H9 (cell line): Measurements from ENCODE around the gene PAQR9. TPM values are rescaled to one million over a fixed set of nuclear protein-coding genes. Genes with fewer than 3 reads are reported as not detected.
A peak's percentile ranks its signal among the peaks of the same experiment; 100 is the strongest.

Experiments used
- DNase-seq: peaks from one replicate; pipeline ENCODE4 v3.0.0-alpha.2; 2017
- H2AFZ ChIP-seq: one replicate; pipeline ENCODE4 v1.6.1; 2013; ENCODE audit warnings: mild to moderate bottlenecking, low read length, control low read depth, moderate library complexity
- H2AK5ac ChIP-seq: 2 replicates; pipeline ENCODE4 v1.6.1; 2013; ENCODE audit warnings: low read length, control low read depth, mixed read lengths; ENCODE audit not compliant: insufficient read length
- H2BK120ac ChIP-seq: one replicate; pipeline ENCODE4 v1.6.1; 2013; ENCODE audit warnings: low read depth, mild to moderate bottlenecking, low read length, control low read depth, inconsistent platforms; ENCODE audit not compliant: poor library complexity, severe bottlenecking
- H2BK12ac ChIP-seq: 2 replicates; pipeline ENCODE4 v1.6.1; 2013; ENCODE audit warnings: low read length, control low read depth, mixed read lengths, low read depth; ENCODE audit not compliant: insufficient read length
- H2BK15ac ChIP-seq: 2 replicates; pipeline ENCODE4 v1.6.1; 2013; ENCODE audit warnings: low read depth, low read length, control low read depth
- H2BK20ac ChIP-seq: one replicate; pipeline ENCODE4 v1.6.1; 2013; ENCODE audit warnings: low read depth, mild to moderate bottlenecking, low read length, control low read depth, inconsistent platforms; ENCODE audit not compliant: poor library complexity, severe bottlenecking
- H2BK5ac ChIP-seq: 2 replicates; pipeline ENCODE4 v1.6.1; 2013; ENCODE audit warnings: low read length, control low read depth, mixed read lengths; ENCODE audit not compliant: insufficient read length
- H3K14ac ChIP-seq: 2 replicates; pipeline ENCODE4 v1.6.1; 2013; ENCODE audit warnings: low read length, control low read depth; ENCODE audit not compliant: insufficient read depth
- H3K18ac ChIP-seq: 2 replicates; pipeline ENCODE4 v1.6.1; 2013; ENCODE audit warnings: low read depth, mild to moderate bottlenecking, mixed read lengths, low read length, control low read depth; ENCODE audit not compliant: insufficient read length
- H3K23ac ChIP-seq: 2 replicates; pipeline ENCODE4 v1.6.1; 2013; ENCODE audit warnings: low read length, control low read depth, mixed read lengths, low read depth; ENCODE audit not compliant: insufficient read length
- H3K23me2 ChIP-seq: 2 replicates; pipeline ENCODE4 v1.6.1; 2013; ENCODE audit warnings: low read depth, mild to moderate bottlenecking, mixed read lengths, low read length, control low read depth; ENCODE audit not compliant: insufficient read length, poor library complexity, severe bottlenecking
- H3K27ac ChIP-seq: 2 replicates; pipeline ENCODE4 v1.5.1; 2013; ENCODE audit warnings: low read length, control low read depth, mixed read lengths, low read depth; ENCODE audit not compliant: insufficient read length
- H3K27me3 ChIP-seq: 2 replicates; pipeline ENCODE4 v1.6.1; 2013; ENCODE audit warnings: low read length, control low read depth, inconsistent platforms; ENCODE audit not compliant: insufficient read depth
- H3K4ac ChIP-seq: 2 replicates; pipeline ENCODE4 v1.6.1; 2013; ENCODE audit warnings: low read depth, mild to moderate bottlenecking, control low read depth, inconsistent platforms, low read length, moderate library complexity
- H3K4me1 ChIP-seq: 2 replicates; pipeline ENCODE4 v1.6.1; 2013; ENCODE audit warnings: low read length, control low read depth, inconsistent platforms; ENCODE audit not compliant: insufficient read depth
- H3K4me2 ChIP-seq: 2 replicates; pipeline ENCODE4 v1.6.1; 2013; ENCODE audit warnings: low read length, control low read depth, mixed read lengths; ENCODE audit not compliant: insufficient read length, insufficient read depth
- H3K56ac ChIP-seq: 2 replicates; pipeline ENCODE4 v1.6.1; 2013; ENCODE audit warnings: low read depth, mild to moderate bottlenecking, mixed read lengths, low read length, control low read depth; ENCODE audit not compliant: insufficient read length
- H3K79me1 ChIP-seq: 2 replicates; pipeline ENCODE4 v1.6.1; 2013; ENCODE audit warnings: low read depth, mild to moderate bottlenecking, moderate library complexity, low read length, control low read depth, inconsistent platforms; ENCODE audit not compliant: insufficient read depth, poor library complexity, severe bottlenecking
- H3K79me2 ChIP-seq: 2 replicates; pipeline ENCODE4 v1.6.1; 2013; ENCODE audit warnings: low read length, control low read depth, inconsistent platforms; ENCODE audit not compliant: insufficient read depth
- H3K9ac ChIP-seq: 2 replicates; pipeline ENCODE4 v1.6.1; 2013; ENCODE audit warnings: low read length, control low read depth, mixed read lengths; ENCODE audit not compliant: insufficient read length; ENCODE audit errors: extremely low read depth
- H3K9me3 ChIP-seq: one replicate; pipeline ENCODE4 v1.6.1; 2013; ENCODE audit warnings: low read depth, low read length, inconsistent platforms; ENCODE audit not compliant: control insufficient read depth
- H3T11ph ChIP-seq: one replicate; pipeline ENCODE4 v1.6.1; 2013; ENCODE audit warnings: mild to moderate bottlenecking, low read length, control low read depth, inconsistent platforms
- H4K20me1 ChIP-seq: one replicate; pipeline ENCODE4 v1.6.1; 2013; ENCODE audit not compliant: control insufficient read depth, insufficient read length, insufficient read depth
- H4K5ac ChIP-seq: 2 replicates; pipeline ENCODE4 v1.6.1; 2013; ENCODE audit warnings: low read depth, mild to moderate bottlenecking, mixed read lengths, low read length, control low read depth; ENCODE audit not compliant: insufficient read length
- H4K8ac ChIP-seq: replicated peaks from 2 replicates; pipeline ENCODE4 v1.6.1; 2013; ENCODE audit warnings: low read length, control low read depth, mixed read lengths, low read depth; ENCODE audit not compliant: insufficient read length
- H4K91ac ChIP-seq: 2 replicates; pipeline ENCODE4 v1.6.1; 2013; ENCODE audit warnings: low read depth, mild to moderate bottlenecking, moderate library complexity, mixed read lengths, low read length, control low read depth; ENCODE audit not compliant: insufficient read length
- H3K27ac Mint-ChIP-seq, 3 experiments: 2 replicates in 2 of 3; 3 replicates in 1 of 3; pipeline ENCODE4 v1.8.0; 2020 to 2021; ENCODE audit warnings: mixed read lengths in 3 of 3, mild to moderate bottlenecking in 1 of 3, moderate library complexity in 1 of 3
- H3K27me3 Mint-ChIP-seq: 2 replicates; pipeline ENCODE4 v1.8.0; 2021; ENCODE audit warnings: low read depth, mild to moderate bottlenecking, moderate library complexity, mixed read lengths
- H3K36me3 Mint-ChIP-seq, 3 experiments: 2 replicates in 2 of 3; 3 replicates in 1 of 3; pipeline ENCODE4 v1.8.0; 2020 to 2021; ENCODE audit warnings: low read depth in 3 of 3, mixed read lengths in 3 of 3; ENCODE audit not compliant: insufficient read depth in 1 of 3
- H3K4me1 Mint-ChIP-seq, 2 experiments: 2 replicates each; pipeline ENCODE4 v1.8.0; 2020; ENCODE audit warnings: mixed read lengths in 2 of 2
- H3K4me3 Mint-ChIP-seq, 2 experiments: 2 replicates in 1 of 2; 3 replicates in 1 of 2; pipeline ENCODE4 v1.8.0; 2020 to 2021; ENCODE audit warnings: mild to moderate bottlenecking in 2 of 2, mixed read lengths in 2 of 2, moderate library complexity in 1 of 2
- H3K9me3 Mint-ChIP-seq, 2 experiments: 2 replicates in 1 of 2; 3 replicates in 1 of 2; pipeline ENCODE4 v1.8.0; 2020; ENCODE audit warnings: mild to moderate bottlenecking in 2 of 2, mixed read lengths in 2 of 2, moderate library complexity in 1 of 2
- CTCF ChIP-seq: fragments of 200-600 bp; sonication (generic); conservative IDR thresholded peaks from 3 replicates; pipeline ENCODE4 v1.8.0; 2021; ENCODE audit warnings: antibody characterized with exemption, mild to moderate bottlenecking
- WGBS: extraction: QIAGEN DNeasy Blood & Tissue Kit; methylation state at CpG from one replicate; pipeline ENCODE4 v1.1.7; 2013; ENCODE audit warnings: missing lambda C conversion rate, low lambda C conversion rate, mixed read lengths; ENCODE audit not compliant: insufficient read length; ENCODE audit errors: extremely low coverage; 5-methylcytosine and 5-hydroxymethylcytosine counted together
- total RNA-seq: library from RNA; stranded (reverse); gene quantifications from 2 replicates; pipeline ENCODE4 v1.2.1, GENCODE V29; 2021

Gene PAQR9
- total RNA-seq, 1 experiment from 2014 or later, result 2.3 TPM

- Histone ChIP-seq H3K27ac (peak overlapping the region; percentile 91), H3K27me3 (no peaks in the 10 kb centered on the region), H4K8ac (no peak overlapping the region), H2BK120ac (no peak overlapping the region), H4K5ac (peak overlapping the region; percentile 13), H3K79me1 (no peaks in the 10 kb centered on the region), H2BK20ac (no peak overlapping the region), H4K91ac (no peak overlapping the region), H3K4me2 (peak overlapping the region; percentile 98), H4K20me1 (no peaks in the 10 kb centered on the region), H2AFZ (peak overlapping the region; percentile 74), H3T11ph (no peak overlapping the region), H3K9me3 (no peaks in the 10 kb centered on the region), H3K56ac (no peak overlapping the region), H3K9ac (peak overlapping the region; percentile 81), H2AK5ac (no peak overlapping the region), H3K23ac (no peak overlapping the region), H3K14ac (peak overlapping the region; percentile 62; the same call in 1 of the 2 replicates), H2BK5ac (peak overlapping the region; percentile 4), H3K79me2 (peaks cover 29% of the 10 kb centered on the region; the same call in 1 of the 2 replicates), H2BK12ac (no peak overlapping the region), H3K4me1 (no peaks in the 10 kb centered on the region), H3K18ac (peak overlapping the region; percentile 71), H3K23me2 (peaks cover 14% of the 10 kb centered on the region), H3K4ac (no peak overlapping the region), H2BK15ac (no peak overlapping the region)
- WGBS, result no CpG with 5 or more reads among the region's 15 CpGs
- Mint-ChIP-seq H3K4me1 (peaks cover 21 to 25% of the 10 kb centered on the region in 2 experiments), H3K9me3 (no peaks in the 10 kb centered on the region), H3K27ac (peak overlapping the region; percentile 98 to 99 (median 99)), H3K27me3 (no peaks in the 10 kb centered on the region), H3K4me3 (peak overlapping the region; percentile 90 to 96), H3K36me3 (peaks cover 0 to 2% (median 0%) of the 10 kb centered on the region in 3 experiments; a peak in 2 of 7 replicates)
- no peak for TF ChIP-seq CTCF
- no peak for DNase-seq
Measured at GRCh38 chr3:143001034-143001368, 37.5 kb upstream of the PAQR9 start.
